Glomerular visceral epithelial cell (primary cell): ENCODE data around the gene TSPYL1.
A peak's percentile ranks its signal among the peaks of the same experiment; 100 is the strongest.
"Not testable (repeated sequence)": the region's sequence is repeated elsewhere in the genome, so short reads cannot be mapped to it uniquely, and the experiment has no call there.

Experiments used
- DNase-seq: peaks from one replicate; pipeline ENCODE4 v3.0.0-alpha.2; 2016; ENCODE audit errors: extremely low spot score

TSPYL1 gene

GRCh38 chr6:116279232-116280160 is at the start of gene TSPYL1:
Gene TSPYL1, minus strand, starts transcription at chr6:116279930. Its CDS starts 100 bp downstream, at chr6:116279830.
- DNase-seq: peak; percentile 97

GRCh38 chr6:116329156-116329555 is 49.4 kb upstream of the TSPYL1 start:
- DNase-seq: no peak

- DNase-seq: no peak
Observed at GRCh38 chr6:116328528-116328903, 48.8 kb upstream of the TSPYL1 start.

- DNase-seq: no peak
Observed at GRCh38 chr6:116327803-116328527, 48.2 kb upstream of the TSPYL1 start.

- no peak for DNase-seq
Observed at GRCh38 chr6:116326996-116327395, 47.3 kb upstream of the TSPYL1 start.

GRCh38 chr6:116326181-116326671 is 46.5 kb upstream of the TSPYL1 start:
- DNase-seq: no peak

- not testable (repeated sequence) for DNase-seq
Observed at GRCh38 chr6:116325634-116326132, 46.0 kb upstream of the TSPYL1 start.

- DNase-seq: no peak
Observed at GRCh38 chr6:116323863-116324262, 44.1 kb upstream of the TSPYL1 start.

- DNase-seq: not testable (repeated sequence)
Observed at GRCh38 chr6:116321933-116322332, 42.2 kb upstream of the TSPYL1 start.

- DNase-seq: no peak
Observed at GRCh38 chr6:116316772-116317467, 37.2 kb upstream of the TSPYL1 start.

GRCh38 chr6:116314878-116315277 is 35.1 kb upstream of the TSPYL1 start:
- DNase-seq: peak; percentile 5

GRCh38 chr6:116314218-116314617 is 34.5 kb upstream of the TSPYL1 start:
- no peak for DNase-seq

- no peak for DNase-seq
Observed at GRCh38 chr6:116313101-116313776, 33.5 kb upstream of the TSPYL1 start.

- no peak for DNase-seq
Observed at GRCh38 chr6:116309657-116310056, 29.9 kb upstream of the TSPYL1 start.

- no peak for DNase-seq
Observed at GRCh38 chr6:116309001-116309400, 29.3 kb upstream of the TSPYL1 start.

- no peak for DNase-seq
Observed at GRCh38 chr6:116307633-116308032, 27.9 kb upstream of the TSPYL1 start.

- no peak for DNase-seq
Observed at GRCh38 chr6:116307001-116307400, 27.3 kb upstream of the TSPYL1 start.

- DNase-seq: no peak
Observed at GRCh38 chr6:116304538-116305097, 24.9 kb upstream of the TSPYL1 start.

GRCh38 chr6:116301104-116301503 is 21.4 kb upstream of the TSPYL1 start:
- no peak for DNase-seq

GRCh38 chr6:116300566-116300965 is 20.8 kb upstream of the TSPYL1 start:
- DNase-seq: no peak

- no peak for DNase-seq
Observed at GRCh38 chr6:116298973-116299372, 19.2 kb upstream of the TSPYL1 start.
